Thyroid gland (tissue), 4 donors: Measurements from ENCODE around the gene MFAP4. TPM values are rescaled to one million over a fixed set of nuclear protein-coding genes. Genes with fewer than 3 reads are reported as not detected.

Source experiments
- DNase-seq, 2 donors: peaks; one replicate each; pipeline ENCODE4 v3.0.0-alpha.2; 2019
- H3K27ac ChIP-seq, 3 donors: fragments of 200-600 bp; sonication (generic); 1 replicate in 2 of 3; 2 replicates in 1 of 3; pipeline ENCODE4 v1.5.1; 2016 to 2019; ENCODE audit warnings: mild to moderate bottlenecking in 1 of 3, moderate library complexity in 1 of 3
- H3K27me3 ChIP-seq: fragments of 200-600 bp; sonication (generic); one replicate; pipeline ENCODE4 v1.5.1; 2019
- H3K36me3 ChIP-seq, 2 donors: fragments of 200-600 bp; sonication (generic); one replicate each; pipeline ENCODE4 v1.5.1; 2016 to 2019
- H3K4me1 ChIP-seq, 2 donors: fragments of 200-600 bp; sonication (generic); one replicate each; pipeline ENCODE4 v1.5.1; 2017 to 2019
- H3K4me3 ChIP-seq, 3 donors: fragments of 200-600 bp; sonication (generic); replicated peaks in 1 of 3; 1 replicate in 2 of 3; 2 replicates in 1 of 3; pipeline ENCODE4 v1.5.1; 2016; ENCODE audit warnings: mild to moderate bottlenecking in 1 of 3
- H3K9me3 ChIP-seq: fragments of 200-600 bp; sonication (generic); one replicate; pipeline ENCODE4 v1.5.1; 2017
- CTCF ChIP-seq, 6 experiments: fragments of 200-600 bp in 3 of 6; fragments of 450-650 bp in 3 of 6; sonication (generic) in 3 of 6; IDR thresholded peaks; one replicate each; pipeline ENCODE4 v1.5.1; 2016 to 2019; ENCODE audit warnings: antibody characterized with exemption in 6 of 6, mild to moderate bottlenecking in 2 of 6, inconsistent platforms in 1 of 6, moderate library complexity in 1 of 6
- POLR2A ChIP-seq, 2 donors: fragments of 450-650 bp; IDR thresholded peaks; one replicate each; pipeline ENCODE4 v1.6.1; 2017; ENCODE audit warnings: antibody characterized with exemption in 2 of 2, mild to moderate bottlenecking in 2 of 2, moderate library complexity in 1 of 2
- WGBS, 2 donors: methylation state at CpG; one replicate each; pipeline ENCODE4 v1.1.5; 2017; 5-methylcytosine and 5-hydroxymethylcytosine counted together
- intact Hi-C: fragments of 100-400 bp; cut with DNase I; formaldehyde crosslinking; loops from one replicate; pipeline ENCODE4 v1.15.1; 2023
- total RNA-seq, 4 donors: library from RNA; depleted of rRNA; stranded (reverse); fragments of >200 nt; gene quantifications; one replicate each; pipeline ENCODE4 v1.2.3, GENCODE V29; 2016

Gene MFAP4
- total RNA-seq, 4 donors from 2014 or later = 12.6 to 105 (median 53.5) TPM

- DNase-seq = no peak
- intact Hi-C loops = no loop called here
- 72 to 74% methylated on average over 7 of the region's 7 CpGs for WGBS, 2 donors
- Histone ChIP-seq H3K36me3 (no peaks in the 10 kb centered on the region), H3K27me3 (no peaks in the 10 kb centered on the region), H3K9me3 (no peaks in the 10 kb centered on the region), H3K4me3 (no peak overlapping the region), H3K4me1 (no peaks in the 10 kb centered on the region), H3K27ac (no peak overlapping the region)
- TF ChIP-seq POLR2A (IDR thresholded peaks at IDR 0.05) (no peak), CTCF (IDR thresholded peaks at IDR 0.05) (no peak)
Observed at GRCh38 chr17:19418251-19418992, 31.4 kb upstream of the MFAP4 start.

GRCh38 chr17:19417611-19418010 lies 30.6 kb upstream of the MFAP4 start:
- H3K36me3 ChIP-seq = no peaks in the 10 kb centered on the region
- H3K27me3 ChIP-seq = no peaks in the 10 kb centered on the region
- H3K9me3 ChIP-seq = no peaks in the 10 kb centered on the region
- TF ChIP-seq POLR2A (IDR thresholded peaks at IDR 0.05) (no peak), CTCF (IDR thresholded peaks at IDR 0.05) (no peak)
- intact Hi-C loops = no loop called here
- H3K27ac ChIP-seq = no peak overlapping the region
- WGBS, 2 donors = 61 to 63% methylated on average over 3 of the region's 3 CpGs
- H3K4me1 ChIP-seq = no peaks in the 10 kb centered on the region
- H3K4me3 ChIP-seq = no peak overlapping the region
- no peak for DNase-seq

GRCh38 chr17:19415806-19416775 lies 29.1 kb upstream of the MFAP4 start:
- H3K4me3 ChIP-seq = no peak overlapping the region

GRCh38 chr17:19415311-19415710 lies 28.3 kb upstream of the MFAP4 start:
- DNase-seq = no peak
- TF ChIP-seq CTCF (IDR thresholded peaks at IDR 0.05) (no peak), POLR2A (IDR thresholded peaks at IDR 0.05) (no peak)
- WGBS, 2 donors = 71 to 77% methylated on average over 11 to 13 of the region's 13 CpGs
- Histone ChIP-seq H3K4me3 (no peak overlapping the region), H3K9me3 (no peaks in the 10 kb centered on the region), H3K4me1 (no peaks in the 10 kb centered on the region), H3K36me3 (no peaks in the 10 kb centered on the region), H3K27ac (no peak overlapping the region), H3K27me3 (no peaks in the 10 kb centered on the region)
- intact Hi-C loops = no loop called here

More at GRCh38 chr17:19415806-19416775, 29.1 kb upstream of the MFAP4 start:
- no peak for DNase-seq
- H3K4me1 ChIP-seq = no peaks in the 10 kb centered on the region
- no peaks in the 10 kb centered on the region for H3K36me3 ChIP-seq
- H3K27me3 ChIP-seq = no peaks in the 10 kb centered on the region
- no peak overlapping the region for H3K27ac ChIP-seq
- 92 to 94% methylated on average over 15 to 17 of the region's 18 CpGs for WGBS, 2 donors
- intact Hi-C loops = no loop called here
- no peak for TF ChIP-seq POLR2A (IDR thresholded peaks at IDR 0.05)
- TF ChIP-seq CTCF (IDR thresholded peaks at IDR 0.05) = no peak
- no peaks in the 10 kb centered on the region for H3K9me3 ChIP-seq
